Fibroblast of skin of abdomen (primary cell): ENCODE measurements around the gene C12orf54. TPM values are rescaled to one million over a fixed set of nuclear protein-coding genes. Genes with fewer than 3 reads are reported as not detected.
"Not testable (repeated sequence)": the region's sequence is repeated elsewhere in the genome, so short reads cannot be mapped to it uniquely, and the experiment has no call there.

ENCODE experiments used
- DNase-seq: peaks from one replicate; pipeline ENCODE4 v3.0.0-alpha.2; 2013
- polyA plus RNA-seq, 2 experiments: library from polyadenylated mRNA; unstranded; fragments of 120-200 nt; gene quantifications; one replicate each; pipeline ENCODE4 v1.2.1, GENCODE V29; 2013; ENCODE audit not compliant: insufficient read length in 2 of 2

C12orf54 gene
- 0.35 TPM for polyA plus RNA-seq (2013, experiment 1 of 2; ENCODE audit: insufficient read length)
- polyA plus RNA-seq (2013, experiment 2 of 2; ENCODE audit: insufficient read length): 0.56 TPM

GRCh38 chr12:48482198-48482597, at the start of gene C12orf54:
C12orf54 (plus strand) TSS chr12:48482498; CDS start chr12:48483297, 799 bp downstream.
- no peak for DNase-seq

GRCh38 chr12:48434016-48434415, 48.3 kb upstream of the C12orf54 start:
- not testable (repeated sequence) for DNase-seq

GRCh38 chr12:48441069-48441468, 41.2 kb upstream of the C12orf54 start:
- no peak for DNase-seq

GRCh38 chr12:48442179-48442847, 40.0 kb upstream of the C12orf54 start:
- DNase-seq: no peak

- DNase-seq: no peak
Observed at GRCh38 chr12:48445538-48445937, 36.8 kb upstream of the C12orf54 start.

GRCh38 chr12:48446161-48446776, 36.0 kb upstream of the C12orf54 start:
- no peak for DNase-seq

- DNase-seq: no peak
Observed at GRCh38 chr12:48447755-48448154, 34.5 kb upstream of the C12orf54 start.

- no peak for DNase-seq
Observed at GRCh38 chr12:48451372-48451771, 30.9 kb upstream of the C12orf54 start.

GRCh38 chr12:48452961-48453360, 29.3 kb upstream of the C12orf54 start:
- not testable (repeated sequence) for DNase-seq

- no peak for DNase-seq
Observed at GRCh38 chr12:48454667-48455066, 27.6 kb upstream of the C12orf54 start.

- DNase-seq: no peak
Observed at GRCh38 chr12:48455116-48455515, 27.2 kb upstream of the C12orf54 start.

- no peak for DNase-seq
Observed at GRCh38 chr12:48459259-48459658, 23.0 kb upstream of the C12orf54 start.

GRCh38 chr12:48469027-48469426, 13.3 kb upstream of the C12orf54 start:
- DNase-seq: not testable (repeated sequence)

- DNase-seq: no peak
Observed at GRCh38 chr12:48472259-48472658, 10.0 kb upstream of the C12orf54 start, which contains the start of gene ANP32D. ANP32D (plus strand) TSS chr12:48472559; CDS start chr12:48472665, 106 bp downstream.

- no peak for DNase-seq
Observed at GRCh38 chr12:48473061-48473460, 9.2 kb upstream of the C12orf54 start.

- not testable (repeated sequence) for DNase-seq
Observed at GRCh38 chr12:48474497-48474896, 7.8 kb upstream of the C12orf54 start.

- no peak for DNase-seq
Observed at GRCh38 chr12:48482930-48483329, 632 bp downstream of the C12orf54 start.

GRCh38 chr12:48486261-48486660, 4.0 kb downstream of the C12orf54 start:
- DNase-seq: no peak

- DNase-seq: no peak
Observed at GRCh38 chr12:48486679-48487078, 4.4 kb downstream of the C12orf54 start.

- DNase-seq: peak; percentile 48
Observed at GRCh38 chr12:48489012-48489411, 6.7 kb downstream of the C12orf54 start.

- not testable (repeated sequence) for DNase-seq
Observed at GRCh38 chr12:48489456-48489855, 7.2 kb downstream of the C12orf54 start.

- not testable (repeated sequence) for DNase-seq
Observed at GRCh38 chr12:48500281-48500680, 18.0 kb downstream of the C12orf54 start.

- not testable (repeated sequence) for DNase-seq
Observed at GRCh38 chr12:48506836-48507235, 24.5 kb downstream of the C12orf54 start.

GRCh38 chr12:48508987-48509386, 26.7 kb downstream of the C12orf54 start:
- DNase-seq: no peak
